Stomach smooth muscle (tissue), 2 donors: ENCODE data around the gene CADPS.

Experiments used
- H3K27ac ChIP-seq: one replicate; pipeline ENCODE4 v1.7.0; 2013; ENCODE audit warnings: mild to moderate bottlenecking, low read length, inconsistent platforms
- H3K27me3 ChIP-seq, 2 donors: one replicate each; pipeline ENCODE4 v1.7.0; 2013; ENCODE audit warnings: low read length in 2 of 2; ENCODE audit not compliant: insufficient read depth in 2 of 2, control insufficient read depth in 1 of 2
- H3K36me3 ChIP-seq, 2 donors: one replicate each; pipeline ENCODE4 v1.7.0; 2013; ENCODE audit warnings: low read length in 2 of 2; ENCODE audit not compliant: control insufficient read depth in 2 of 2, insufficient read depth in 2 of 2
- H3K4me1 ChIP-seq: one replicate; pipeline ENCODE4 v1.7.0; 2013; ENCODE audit warnings: low read length; ENCODE audit not compliant: control insufficient read depth, insufficient read depth
- H3K4me3 ChIP-seq, 2 donors: one replicate each; pipeline ENCODE4 v1.7.0; 2013; ENCODE audit warnings: low read length in 2 of 2
- H3K9ac ChIP-seq, 2 donors: one replicate each; pipeline ENCODE4 v1.7.0; 2013; ENCODE audit warnings: low read length in 2 of 2, mild to moderate bottlenecking in 1 of 2
- H3K9me3 ChIP-seq, 2 donors: one replicate each; pipeline ENCODE4 v1.7.0; 2013; ENCODE audit warnings: low read length in 2 of 2; ENCODE audit not compliant: control insufficient read depth in 2 of 2
- donor health status: healthy.
- donor health status: Pancreatic carcinoma.

Gene CADPS

GRCh38 chr3:62546266-62546665, 328.9 kb downstream of the CADPS start:
- Histone ChIP-seq H3K36me3 (no peaks in the 10 kb centered on the region), H3K27me3 (no peaks in the 10 kb centered on the region), H3K27ac (no peak overlapping the region), H3K9ac (no peak overlapping the region), H3K4me3 (no peak overlapping the region), H3K4me1 (no peaks in the 10 kb centered on the region), H3K9me3 (no peaks in the 10 kb centered on the region)

GRCh38 chr3:62542185-62542584, 333.0 kb downstream of the CADPS start:
- Histone ChIP-seq H3K9me3 (no peaks in the 10 kb centered on the region), H3K27me3 (peaks cover 0 to 3% of the 10 kb centered on the region in 2 donors), H3K36me3 (no peaks in the 10 kb centered on the region), H3K4me3 (no peak overlapping the region), H3K27ac (no peak overlapping the region), H3K9ac (no peak overlapping the region), H3K4me1 (no peaks in the 10 kb centered on the region)

GRCh38 chr3:62539762-62540161, 335.5 kb downstream of the CADPS start:
- Histone ChIP-seq H3K4me1 (no peaks in the 10 kb centered on the region), H3K9ac (no peak overlapping the region), H3K27me3 (peaks cover 0 to 3% of the 10 kb centered on the region in 2 donors), H3K4me3 (no peak overlapping the region), H3K36me3 (no peaks in the 10 kb centered on the region), H3K9me3 (no peaks in the 10 kb centered on the region), H3K27ac (no peak overlapping the region)

GRCh38 chr3:62538691-62539356, 336.4 kb downstream of the CADPS start:
- Histone ChIP-seq H3K9me3 (no peaks in the 10 kb centered on the region), H3K4me1 (no peaks in the 10 kb centered on the region), H3K4me3 (no peak overlapping the region), H3K27ac (no peak overlapping the region), H3K27me3 (peaks cover 0 to 3% of the 10 kb centered on the region in 2 donors), H3K9ac (no peak overlapping the region), H3K36me3 (no peaks in the 10 kb centered on the region)

- no peaks in the 10 kb centered on the region for H3K36me3 ChIP-seq
- H3K4me3 ChIP-seq = no peak overlapping the region
- H3K27ac ChIP-seq = no peak overlapping the region
- no peaks in the 10 kb centered on the region for H3K9me3 ChIP-seq
- H3K27me3 ChIP-seq = peaks cover 0 to 3% of the 10 kb centered on the region in 2 donors
- no peak overlapping the region for H3K9ac ChIP-seq
- H3K4me1 ChIP-seq = no peaks in the 10 kb centered on the region
Measured at GRCh38 chr3:62534326-62534725, 340.9 kb downstream of the CADPS start.

GRCh38 chr3:62532796-62533195, 342.4 kb downstream of the CADPS start:
- Histone ChIP-seq H3K36me3 (no peaks in the 10 kb centered on the region), H3K9ac (no peak overlapping the region), H3K9me3 (no peaks in the 10 kb centered on the region), H3K27ac (no peak overlapping the region), H3K4me3 (no peak overlapping the region), H3K4me1 (no peaks in the 10 kb centered on the region), H3K27me3 (no peaks in the 10 kb centered on the region)

- Histone ChIP-seq H3K9me3 (no peaks in the 10 kb centered on the region), H3K4me1 (no peaks in the 10 kb centered on the region), H3K27me3 (no peaks in the 10 kb centered on the region), H3K36me3 (no peaks in the 10 kb centered on the region), H3K27ac (no peak overlapping the region), H3K4me3 (no peak overlapping the region), H3K9ac (no peak overlapping the region)
Measured at GRCh38 chr3:62531981-62532380, 343.2 kb downstream of the CADPS start.

GRCh38 chr3:62531493-62531892, 343.7 kb downstream of the CADPS start:
- Histone ChIP-seq H3K4me1 (no peaks in the 10 kb centered on the region), H3K4me3 (no peak overlapping the region), H3K9me3 (no peaks in the 10 kb centered on the region), H3K9ac (no peak overlapping the region), H3K27me3 (no peaks in the 10 kb centered on the region), H3K27ac (no peak overlapping the region), H3K36me3 (no peaks in the 10 kb centered on the region)

- H3K9ac ChIP-seq = no peak overlapping the region
- no peaks in the 10 kb centered on the region for H3K4me1 ChIP-seq
- H3K27ac ChIP-seq = no peak overlapping the region
- no peaks in the 10 kb centered on the region for H3K9me3 ChIP-seq
- no peak overlapping the region for H3K4me3 ChIP-seq
- no peaks in the 10 kb centered on the region for H3K36me3 ChIP-seq
- H3K27me3 ChIP-seq = no peaks in the 10 kb centered on the region
Measured at GRCh38 chr3:62529230-62529629, 346.0 kb downstream of the CADPS start.

GRCh38 chr3:62527474-62527873, 347.7 kb downstream of the CADPS start:
- Histone ChIP-seq H3K27ac (no peak overlapping the region), H3K9ac (no peak overlapping the region), H3K4me3 (no peak overlapping the region), H3K4me1 (no peaks in the 10 kb centered on the region), H3K27me3 (no peaks in the 10 kb centered on the region), H3K9me3 (no peaks in the 10 kb centered on the region), H3K36me3 (no peaks in the 10 kb centered on the region)

- Histone ChIP-seq H3K9me3 (no peaks in the 10 kb centered on the region), H3K4me1 (no peaks in the 10 kb centered on the region), H3K36me3 (no peaks in the 10 kb centered on the region), H3K9ac (no peak overlapping the region), H3K27ac (no peak overlapping the region), H3K27me3 (no peaks in the 10 kb centered on the region), H3K4me3 (no peak overlapping the region)
Measured at GRCh38 chr3:62525281-62525680, 349.9 kb downstream of the CADPS start.
